Gastrocnemius medialis (tissue), 4 donors: ENCODE measurements around the gene CHCHD5. TPM values are rescaled to one million over a fixed set of nuclear protein-coding genes. Genes with fewer than 3 reads are reported as not detected.

ENCODE experiments used
- ATAC-seq, 2 donors: fragments of 150-250 bp; one replicate each; pipeline ENCODE4 v1.9.1; 2016
- DNase-seq, 2 donors: peaks; one replicate each; pipeline ENCODE4 v3.0.0-alpha.2; 2019
- H3K27ac ChIP-seq, 4 donors: fragments of 200-600 bp; sonication (generic); 1 replicate in 1 of 4; 2 replicates in 3 of 4; pipeline ENCODE4 v1.5.1; 2016 to 2018; ENCODE audit warnings: mild to moderate bottlenecking in 2 of 4, moderate library complexity in 1 of 4
- H3K27me3 ChIP-seq, 3 donors: fragments of 200-600 bp; sonication (generic) in 2 of 3; 1 replicate in 1 of 3; 2 replicates in 2 of 3; pipeline versions ENCODE4 v1.5.1 to v1.6.0; 2016 to 2019; ENCODE audit warnings: mild to moderate bottlenecking in 1 of 3, moderate library complexity in 1 of 3
- H3K36me3 ChIP-seq, 2 donors: fragments of 200-600 bp; sonication (generic) in 1 of 2; one replicate each; pipeline ENCODE4 v1.5.1; 2017 to 2018
- H3K4me1 ChIP-seq, 2 donors: fragments of 200-600 bp; sonication (generic) in 1 of 2; one replicate each; pipeline ENCODE4 v1.5.1; 2016 to 2017; ENCODE audit warnings: mild to moderate bottlenecking in 2 of 2
- H3K4me3 ChIP-seq, 4 donors: fragments of 200-600 bp; sonication (generic) in 3 of 4; 1 replicate in 1 of 4; 2 replicates in 3 of 4; pipeline ENCODE4 v1.5.1; 2016 to 2019; ENCODE audit warnings: mild to moderate bottlenecking in 2 of 4
- H3K9me3 ChIP-seq, 3 donors: fragments of 200-600 bp; sonication (generic) in 2 of 3; 1 replicate in 1 of 3; 2 replicates in 2 of 3; pipeline ENCODE4 v1.5.1; 2016 to 2019
- CTCF ChIP-seq, 5 experiments: fragments of 450-650 bp in 3 of 5; fragments of 200-600 bp in 2 of 5; sonication (generic) in 2 of 5; IDR thresholded peaks in 4 of 5; conservative IDR thresholded peaks in 1 of 5; 1 replicate in 4 of 5; 2 replicates in 1 of 5; pipeline ENCODE4 v1.5.1; 2016 to 2019; ENCODE audit warnings: antibody characterized with exemption in 5 of 5, mild to moderate bottlenecking in 3 of 5, moderate library complexity in 3 of 5
- POLR2A ChIP-seq, 2 donors: fragments of 450-650 bp; IDR thresholded peaks; one replicate each; pipeline ENCODE4 v1.6.1; 2017; ENCODE audit warnings: antibody characterized with exemption in 2 of 2, mild to moderate bottlenecking in 2 of 2, moderate library complexity in 2 of 2
- in situ Hi-C, 4 donors: fragments of 200-750 bp; cut with MboI; loops; one replicate each; pipeline versions ENCODE4 v1.15.0 to v1.8.0; 2017; ENCODE audit warnings: low sequenced_read_pairs in 4 of 4
- intact Hi-C: fragments of 100-400 bp; cut with DNase I; formaldehyde crosslinking; loops from one replicate; pipeline ENCODE4 v1.15.1; 2023; ENCODE audit warnings: low total_unique reads
- total RNA-seq, 4 donors: library from RNA; depleted of rRNA; stranded (reverse); fragments of >200 nt; gene quantifications; one replicate each; pipeline versions ENCODE4 v1.1.0 to v1.2.3, GENCODE V29; 2016

CHCHD5 gene
- total RNA-seq, 4 donors from 2014 or later: 13.2 to 26.6 (median 24.1) TPM

GRCh38 chr2:112627060-112628040 is 42.9 kb downstream of the CHCHD5 start:
- ATAC-seq: peak; percentile 74 to 84
- DNase-seq: peak; percentile 18 to 49
- H3K4me1 ChIP-seq: peaks cover 6 to 10% of the 10 kb centered on the region in 2 donors
- no peaks in the 10 kb centered on the region for H3K36me3 ChIP-seq
- peaks cover 4 to 9% (median 9%) of the 10 kb centered on the region in 3 donors for H3K27me3 ChIP-seq
- in situ Hi-C loops (loop anchor here in 2 of 4 donors (10.0 kb wide), 3 partner anchors 57 to 107 kb away; partner anchors contain the start of gene NT5DC4 (in 1 of the 2)), intact Hi-C loops (no loop called here)
- H3K9me3 ChIP-seq: no peaks in the 10 kb centered on the region
- peak overlapping the region; percentile 47 to 67 (median 61) for H3K27ac ChIP-seq
- TF ChIP-seq POLR2A (IDR thresholded peaks at IDR 0.05) (no peak), CTCF (IDR thresholded peaks at IDR 0.05 in 4 of 5, conservative IDR thresholded peaks at IDR 0.05 in 1 of 5) (no peak)
- H3K4me3 ChIP-seq: peak overlapping the region in 1 of 4 donors; percentile 18

- peaks cover 6 to 8% of the 10 kb centered on the region in 2 donors for H3K4me1 ChIP-seq
- no peak for DNase-seq
- H3K4me3 ChIP-seq: no peak overlapping the region
- intact Hi-C loops (no loop called here), in situ Hi-C loops (loop anchor here in 2 of 4 donors (10.0 kb wide), 3 partner anchors 56 to 106 kb away; partner anchors contain the start of gene NT5DC4 (in 1 of the 2))
- TF ChIP-seq CTCF (IDR thresholded peaks at IDR 0.05 in 4 of 5, conservative IDR thresholded peaks at IDR 0.05 in 1 of 5) (no peak), POLR2A (IDR thresholded peaks at IDR 0.05) (no peak)
- ATAC-seq: no peak
- peaks cover 4 to 9% (median 9%) of the 10 kb centered on the region in 3 donors for H3K27me3 ChIP-seq
- no peak overlapping the region for H3K27ac ChIP-seq
- H3K36me3 ChIP-seq: no peaks in the 10 kb centered on the region
- no peaks in the 10 kb centered on the region for H3K9me3 ChIP-seq
These were observed 44.8 kb downstream of the CHCHD5 start for GRCh38 chr2:112629224-112629623.

- peaks cover 6 to 8% of the 10 kb centered on the region in 2 donors for H3K4me1 ChIP-seq
- DNase-seq (no peak), ATAC-seq (no peak)
- TF ChIP-seq POLR2A (IDR thresholded peaks at IDR 0.05) (no peak), CTCF (IDR thresholded peaks at IDR 0.05 in 4 of 5, conservative IDR thresholded peaks at IDR 0.05 in 1 of 5) (no peak)
- no peaks in the 10 kb centered on the region for H3K36me3 ChIP-seq
- H3K9me3 ChIP-seq: no peaks in the 10 kb centered on the region
- H3K27me3 ChIP-seq: peaks cover 4 to 9% (median 9%) of the 10 kb centered on the region in 3 donors
- no peak overlapping the region for H3K27ac ChIP-seq
- in situ Hi-C loops: loop anchor here in 2 of 4 donors (10.0 kb wide), 3 partner anchors 55 to 105 kb away; partner anchors contain the start of gene NT5DC4 (in 1 of the 2)
- intact Hi-C loops: no loop called here
- H3K4me3 ChIP-seq: no peak overlapping the region
These were observed 45.4 kb downstream of the CHCHD5 start for GRCh38 chr2:112629823-112630222.

- no peak for TF ChIP-seq POLR2A (IDR thresholded peaks at IDR 0.05)
- Histone ChIP-seq H3K36me3 (no peaks in the 10 kb centered on the region), H3K4me1 (peaks cover 6 to 8% of the 10 kb centered on the region in 2 donors), H3K27me3 (peaks cover 4 to 9% (median 9%) of the 10 kb centered on the region in 3 donors), H3K9me3 (no peaks in the 10 kb centered on the region), H3K27ac (no peak overlapping the region), H3K4me3 (no peak overlapping the region)
- intact Hi-C loops: no loop called here
- DNase-seq (no peak), ATAC-seq (no peak)
- in situ Hi-C loops: no loop called here
These were observed 45.9 kb downstream of the CHCHD5 start for GRCh38 chr2:112630268-112630667.

GRCh38 chr2:112633708-112634107 is 49.3 kb downstream of the CHCHD5 start:
- no peak for ATAC-seq
- in situ Hi-C loops: no loop called here
- Histone ChIP-seq H3K36me3 (no peaks in the 10 kb centered on the region), H3K9me3 (no peaks in the 10 kb centered on the region), H3K4me3 (no peak overlapping the region), H3K27ac (no peak overlapping the region), H3K4me1 (no peaks in the 10 kb centered on the region), H3K27me3 (peaks cover 4 to 9% (median 5%) of the 10 kb centered on the region in 3 donors)
- intact Hi-C loops: no loop called here
- TF ChIP-seq CTCF (IDR thresholded peaks at IDR 0.05 in 4 of 5, conservative IDR thresholded peaks at IDR 0.05 in 1 of 5) (no peak), POLR2A (IDR thresholded peaks at IDR 0.05) (no peak)
- no peak for DNase-seq
